ENCODE measurements around the gene CD22. TPM values are rescaled to one million over a fixed set of nuclear protein-coding genes. Genes with fewer than 3 reads are reported as not detected.

CD22 gene
- total and polyA plus RNA-seq, 2 of the 4 experiments (the other 2 are of a cell fraction): 0.18 to 0.22 TPM

DNA sequence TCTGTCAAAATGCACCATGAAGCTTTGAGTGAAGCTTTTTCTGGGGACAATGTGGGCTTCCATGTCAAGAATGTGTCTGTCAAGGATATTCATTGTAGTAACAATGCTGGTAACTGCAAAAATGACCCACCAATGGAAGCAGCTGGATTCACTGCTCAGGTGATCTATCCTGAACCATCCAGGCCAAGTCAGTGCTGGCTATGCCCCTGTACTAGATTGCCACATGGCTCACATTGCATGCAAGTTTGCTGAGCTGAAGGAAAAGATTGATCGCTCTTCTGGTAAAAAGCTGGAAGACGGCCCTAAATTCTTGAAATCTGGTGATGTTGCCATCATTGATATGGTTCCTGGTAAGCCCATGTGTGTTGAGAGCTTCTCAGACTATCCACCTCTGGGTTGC, 54.5 kb downstream of the CD22 start:
- Histone ChIP-seq H4K8ac (ENCODE audit: low read depth in 2 of 2, low read length in 2 of 2) (no peak overlapping the region), H2BK20ac (ENCODE audit: low read depth, low read length) (no peak overlapping the region), H4K91ac (ENCODE audit: insufficient read depth, low read depth, low read length) (no peak overlapping the region), H3K4me1 (ENCODE audit: control insufficient read depth, insufficient read depth, low read length) (no peaks in the 10 kb centered on the region), H4K20me1 (ENCODE audit: insufficient read depth, low read length) (no peaks in the 10 kb centered on the region), H2AK9ac (replicated peaks; ENCODE audit: low read depth, low read length, poor library complexity) (no peak overlapping the region), H3K56ac (ENCODE audit: extremely low read depth, insufficient read depth, low read length) (no peak overlapping the region), H3K4me3 (ENCODE audit: insufficient read depth, low read depth, low read length) (no peak overlapping the region), H4K5ac (ENCODE audit: low read depth, low read length) (no peak overlapping the region), H3K27ac (ENCODE audit: insufficient read depth, low read length) (no peak overlapping the region), H2AFZ (replicated peaks; ENCODE audit: low read length, poor library complexity) (no peak overlapping the region), H3K18ac (ENCODE audit: low read depth, low read length) (no peak overlapping the region), H3K79me1 (ENCODE audit: low read depth in 1 of 2, low read length in 2 of 2) (no peaks in the 10 kb centered on the region), H2BK120ac (ENCODE audit: low read depth, low read length) (no peak overlapping the region), H3K36me3 (ENCODE audit: control insufficient read depth, insufficient read depth, low read length) (no peaks in the 10 kb centered on the region), H2BK5ac (ENCODE audit: low read depth, low read length, poor library complexity, severe bottlenecking) (no peak overlapping the region), H3K9me1 (ENCODE audit: insufficient read depth, low read length) (no peaks in the 10 kb centered on the region), H3K9ac (ENCODE audit: low read depth, low read length) (no peak overlapping the region), H3K9me3 (ENCODE audit: control insufficient read depth, insufficient read depth, low read length) (peaks cover 3% of the 10 kb centered on the region), H3K23ac (ENCODE audit: low read depth, low read length) (no peak overlapping the region), H3K27me3 (ENCODE audit: control insufficient read depth, insufficient read depth, low read length) (peaks cover 4% of the 10 kb centered on the region), H3K4ac (ENCODE audit: low read depth, low read length) (no peak overlapping the region), H3K4me2 (ENCODE audit: low read depth, low read length) (no peak overlapping the region), H2BK15ac (ENCODE audit: low read depth, low read length) (no peak overlapping the region), H2AK5ac (ENCODE audit: low read depth, low read length) (no peak overlapping the region), H3K14ac (replicated peaks; ENCODE audit: low read depth, low read length) (no peak overlapping the region)
- in situ Hi-C loops (cut with MboI; ENCODE audit: low sequenced_read_pairs): no loop called here
- TF ChIP-seq MXI1 (IDR thresholded peaks at IDR 0.05; ENCODE audit: borderline replicate concordance, low read depth, low read length) (no peak), POLR2A (IDR thresholded peaks at IDR 0.05; ENCODE audit: low read depth, low read length) (no peak), CEBPB (IDR thresholded peaks at IDR 0.05; ENCODE audit: low read depth, low read length) (no peak), RAD21 (IDR thresholded peaks at IDR 0.05; ENCODE audit: low read length) (no peak), MAFK (IDR thresholded peaks at IDR 0.05; ENCODE audit: low read depth, low read length) (no peak), CHD1 (IDR thresholded peaks at IDR 0.05; ENCODE audit: low read depth, low read length) (no peak), RFX5 (IDR thresholded peaks at IDR 0.05; ENCODE audit: low read depth, low read length) (no peak), RCOR1 (IDR thresholded peaks at IDR 0.05; ENCODE audit: insufficient replicate concordance, low read length) (no peak), FOS (IDR thresholded peaks at IDR 0.05; ENCODE audit: low read depth, low read length) (no peak), SMC3 (IDR thresholded peaks at IDR 0.05; ENCODE audit: low read depth, low read length) (no peak)
- TF ChIP-seq, protein P1, sequence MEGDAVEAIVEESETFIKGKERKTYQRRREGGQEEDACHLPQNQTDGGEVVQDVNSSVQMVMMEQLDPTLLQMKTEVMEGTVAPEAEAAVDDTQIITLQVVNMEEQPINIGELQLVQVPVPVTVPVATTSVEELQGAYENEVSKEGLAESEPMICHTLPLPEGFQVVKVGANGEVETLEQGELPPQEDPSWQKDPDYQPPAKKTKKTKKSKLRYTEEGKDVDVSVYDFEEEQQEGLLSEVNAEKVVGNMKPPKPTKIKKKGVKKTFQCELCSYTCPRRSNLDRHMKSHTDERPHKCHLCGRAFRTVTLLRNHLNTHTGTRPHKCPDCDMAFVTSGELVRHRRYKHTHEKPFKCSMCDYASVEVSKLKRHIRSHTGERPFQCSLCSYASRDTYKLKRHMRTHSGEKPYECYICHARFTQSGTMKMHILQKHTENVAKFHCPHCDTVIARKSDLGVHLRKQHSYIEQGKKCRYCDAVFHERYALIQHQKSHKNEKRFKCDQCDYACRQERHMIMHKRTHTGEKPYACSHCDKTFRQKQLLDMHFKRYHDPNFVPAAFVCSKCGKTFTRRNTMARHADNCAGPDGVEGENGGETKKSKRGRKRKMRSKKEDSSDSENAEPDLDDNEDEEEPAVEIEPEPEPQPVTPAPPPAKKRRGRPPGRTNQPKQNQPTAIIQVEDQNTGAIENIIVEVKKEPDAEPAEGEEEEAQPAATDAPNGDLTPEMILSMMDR (conservative IDR thresholded peaks at IDR 0.05; ENCODE audit: low read depth, low read length): no peak
- TF ChIP-seq, protein P2, sequence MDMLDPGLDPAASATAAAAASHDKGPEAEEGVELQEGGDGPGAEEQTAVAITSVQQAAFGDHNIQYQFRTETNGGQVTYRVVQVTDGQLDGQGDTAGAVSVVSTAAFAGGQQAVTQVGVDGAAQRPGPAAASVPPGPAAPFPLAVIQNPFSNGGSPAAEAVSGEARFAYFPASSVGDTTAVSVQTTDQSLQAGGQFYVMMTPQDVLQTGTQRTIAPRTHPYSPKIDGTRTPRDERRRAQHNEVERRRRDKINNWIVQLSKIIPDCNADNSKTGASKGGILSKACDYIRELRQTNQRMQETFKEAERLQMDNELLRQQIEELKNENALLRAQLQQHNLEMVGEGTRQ (IDR thresholded peaks at IDR 0.05; ENCODE audit: low read depth, low read length): no peak
- TF ChIP-seq, protein P3, sequence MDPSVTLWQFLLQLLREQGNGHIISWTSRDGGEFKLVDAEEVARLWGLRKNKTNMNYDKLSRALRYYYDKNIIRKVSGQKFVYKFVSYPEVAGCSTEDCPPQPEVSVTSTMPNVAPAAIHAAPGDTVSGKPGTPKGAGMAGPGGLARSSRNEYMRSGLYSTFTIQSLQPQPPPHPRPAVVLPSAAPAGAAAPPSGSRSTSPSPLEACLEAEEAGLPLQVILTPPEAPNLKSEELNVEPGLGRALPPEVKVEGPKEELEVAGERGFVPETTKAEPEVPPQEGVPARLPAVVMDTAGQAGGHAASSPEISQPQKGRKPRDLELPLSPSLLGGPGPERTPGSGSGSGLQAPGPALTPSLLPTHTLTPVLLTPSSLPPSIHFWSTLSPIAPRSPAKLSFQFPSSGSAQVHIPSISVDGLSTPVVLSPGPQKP (IDR thresholded peaks at IDR 0.05; ENCODE audit: borderline replicate concordance, low read depth, low read length): no peak
- dilution Hi-C loops (cut with HindIII; ENCODE audit: low sequenced_read_pairs, unreplicated experiment): no loop called here
- intact Hi-C loops (cut with micrococcal nuclease): no loop called here
- ChIA-PET POLR2A (ENCODE audit: unreplicated experiment) (no interaction called here), CTCF (no interaction called here)
- DNase-seq (no peak), ATAC-seq (ENCODE audit: low read depth) (no peak)
- BruUV-seq (replicated peaks): no TSS peak
- 66% methylated on average over 2 of the region's 2 CpGs; no CpG with 5 or more reads in 1 of the 2 experiments for WGBS, 2 experiments (ENCODE audit: extremely low coverage in 2 of 2, insufficient read length in 1 of 2)

Measured in IMR-90 (cell line).